ENCODE results near the gene SRSF4.

Gene SRSF4

DNA sequence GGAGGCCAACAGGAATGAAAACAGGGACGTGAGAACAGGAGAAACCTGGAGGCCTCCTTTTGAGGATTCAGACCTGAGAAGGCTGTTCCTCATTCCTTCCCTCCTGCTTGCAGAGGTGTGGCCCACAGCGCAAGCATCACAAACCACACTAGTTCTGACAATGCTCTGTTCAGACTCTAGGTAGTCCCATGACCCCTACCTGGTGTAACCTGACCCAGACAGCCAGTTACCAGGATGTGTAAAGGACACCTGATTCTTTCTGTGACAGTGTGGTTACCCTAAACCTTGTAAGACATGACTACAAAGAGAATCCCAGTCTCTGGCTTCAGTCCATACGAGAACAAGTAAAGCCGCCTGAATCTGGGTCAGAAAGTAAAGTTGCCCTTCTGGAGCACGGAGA, 45.8 kb upstream of the SRSF4 start:
- DNase-seq = no peak
- H2AFZ ChIP-seq (ENCODE audit: low read length) = no peak overlapping the region

GRCh38 chr1:29225361-29225760, 43.7 kb upstream of the SRSF4 start:
- H3K4me2 ChIP-seq (ENCODE audit: low read depth, low read length) = no peak overlapping the region
- no peak overlapping the region for H3K27ac ChIP-seq (ENCODE audit: low read length)
- H3K9me2 ChIP-seq (replicated peaks; ENCODE audit: insufficient read depth, low read length) = no peaks in the 10 kb centered on the region
- H2AFZ ChIP-seq (ENCODE audit: low read length) = no peak overlapping the region
- no peak for TF ChIP-seq EZH2phosphoT487 (IDR thresholded peaks at IDR 0.05; ENCODE audit: low read length)
- TF ChIP-seq, protein P1, sequence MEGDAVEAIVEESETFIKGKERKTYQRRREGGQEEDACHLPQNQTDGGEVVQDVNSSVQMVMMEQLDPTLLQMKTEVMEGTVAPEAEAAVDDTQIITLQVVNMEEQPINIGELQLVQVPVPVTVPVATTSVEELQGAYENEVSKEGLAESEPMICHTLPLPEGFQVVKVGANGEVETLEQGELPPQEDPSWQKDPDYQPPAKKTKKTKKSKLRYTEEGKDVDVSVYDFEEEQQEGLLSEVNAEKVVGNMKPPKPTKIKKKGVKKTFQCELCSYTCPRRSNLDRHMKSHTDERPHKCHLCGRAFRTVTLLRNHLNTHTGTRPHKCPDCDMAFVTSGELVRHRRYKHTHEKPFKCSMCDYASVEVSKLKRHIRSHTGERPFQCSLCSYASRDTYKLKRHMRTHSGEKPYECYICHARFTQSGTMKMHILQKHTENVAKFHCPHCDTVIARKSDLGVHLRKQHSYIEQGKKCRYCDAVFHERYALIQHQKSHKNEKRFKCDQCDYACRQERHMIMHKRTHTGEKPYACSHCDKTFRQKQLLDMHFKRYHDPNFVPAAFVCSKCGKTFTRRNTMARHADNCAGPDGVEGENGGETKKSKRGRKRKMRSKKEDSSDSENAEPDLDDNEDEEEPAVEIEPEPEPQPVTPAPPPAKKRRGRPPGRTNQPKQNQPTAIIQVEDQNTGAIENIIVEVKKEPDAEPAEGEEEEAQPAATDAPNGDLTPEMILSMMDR (IDR thresholded peaks at IDR 0.05; ENCODE audit: low read length) = no peak
- no peak for TF ChIP-seq EZH2 (optimal IDR thresholded peaks at IDR 0.05; ENCODE audit: low read depth, low read length)
- peaks cover 27% of the 10 kb centered on the region for H3K79me2 ChIP-seq (ENCODE audit: low read length)
- no peaks in the 10 kb centered on the region for H4K20me1 ChIP-seq (ENCODE audit: insufficient read depth, low read length)
- no peaks in the 10 kb centered on the region for H3K27me3 ChIP-seq (replicated peaks; ENCODE audit: insufficient read depth, low read length)
- no peak overlapping the region for H3K4me3 ChIP-seq (ENCODE audit: low read length)
- no peak for DNase-seq
- H3F3A ChIP-seq (ENCODE audit: insufficient read depth, low read length) = no peaks in the 10 kb centered on the region; the same call in 1 of the 2 replicates
- no peak overlapping the region for H3K9ac ChIP-seq (ENCODE audit: low read length)
- H3K9me3 ChIP-seq (replicated peaks; ENCODE audit: insufficient read depth, low read length) = no peaks in the 10 kb centered on the region
- H3K36me3 ChIP-seq (replicated peaks; ENCODE audit: insufficient read depth, low read length) = no peaks in the 10 kb centered on the region
- peaks cover 6% of the 10 kb centered on the region for H3K4me1 ChIP-seq (ENCODE audit: low read length)

More for the DNA sequence above, 45.8 kb upstream of the SRSF4 start:
- no peak for TF ChIP-seq EZH2 (optimal IDR thresholded peaks at IDR 0.05; ENCODE audit: low read depth, low read length)
- no peak for TF ChIP-seq EZH2phosphoT487 (IDR thresholded peaks at IDR 0.05; ENCODE audit: low read length)
- TF ChIP-seq, protein P1 (IDR thresholded peaks at IDR 0.05; ENCODE audit: low read length) = no peak
- H3K27ac ChIP-seq (ENCODE audit: low read length) = no peak overlapping the region
- no peaks in the 10 kb centered on the region for H4K20me1 ChIP-seq (ENCODE audit: insufficient read depth, low read length)
- peaks cover 30% of the 10 kb centered on the region for H3K79me2 ChIP-seq (ENCODE audit: low read length)
- 0 out of 2 replicates have a peak, but pooled peaks cover 2% of the 10 kb centered on the region for H3F3A ChIP-seq (ENCODE audit: insufficient read depth, low read length)
- no peak overlapping the region for H3K4me3 ChIP-seq (ENCODE audit: low read length)
- H3K27me3 ChIP-seq (replicated peaks; ENCODE audit: insufficient read depth, low read length) = peaks cover 12% of the 10 kb centered on the region
- H3K9me2 ChIP-seq (replicated peaks; ENCODE audit: insufficient read depth, low read length) = no peaks in the 10 kb centered on the region
- H3K36me3 ChIP-seq (replicated peaks; ENCODE audit: insufficient read depth, low read length) = no peaks in the 10 kb centered on the region
- no peak overlapping the region for H3K9ac ChIP-seq (ENCODE audit: low read length)
- H3K4me1 ChIP-seq (ENCODE audit: low read length) = peaks cover 11% of the 10 kb centered on the region
- H3K9me3 ChIP-seq (replicated peaks; ENCODE audit: insufficient read depth, low read length) = no peaks in the 10 kb centered on the region
- no peak overlapping the region for H3K4me2 ChIP-seq (ENCODE audit: low read depth, low read length)

DNA sequence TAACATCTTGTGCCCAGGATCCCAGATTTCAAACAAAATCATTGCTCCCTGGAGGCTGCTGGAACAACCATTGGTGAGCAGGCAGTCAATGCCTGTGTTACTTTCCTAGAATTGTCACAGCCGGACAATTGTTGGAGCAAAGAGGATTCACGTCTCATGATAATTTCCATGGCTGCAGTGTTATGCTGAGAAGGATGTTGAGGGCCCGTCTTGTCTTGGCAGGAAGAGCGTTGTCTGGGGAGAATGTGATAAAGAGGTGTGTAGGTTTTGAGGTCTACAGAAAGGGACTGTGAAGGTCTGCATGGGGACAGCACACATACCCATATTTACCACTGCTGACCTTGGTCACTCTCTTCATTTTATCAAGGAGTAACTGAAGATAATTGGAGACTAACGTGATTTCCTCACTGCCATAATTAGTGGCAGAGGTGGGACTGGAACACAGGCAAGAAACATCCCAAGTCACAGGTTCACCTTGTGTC, 42.7 kb upstream of the SRSF4 start:
- no peaks in the 10 kb centered on the region; the same call in 1 of the 2 replicates for H3F3A ChIP-seq (ENCODE audit: insufficient read depth, low read length)
- H3K27ac ChIP-seq (ENCODE audit: low read length) = no peak overlapping the region
- no peaks in the 10 kb centered on the region for H3K36me3 ChIP-seq (replicated peaks; ENCODE audit: insufficient read depth, low read length)
- H3K9ac ChIP-seq (ENCODE audit: low read length) = no peak overlapping the region
- no peaks in the 10 kb centered on the region for H3K27me3 ChIP-seq (replicated peaks; ENCODE audit: insufficient read depth, low read length)
- peaks cover 18% of the 10 kb centered on the region for H3K79me2 ChIP-seq (ENCODE audit: low read length)
- no peak overlapping the region for H3K4me2 ChIP-seq (ENCODE audit: low read depth, low read length)
- no peaks in the 10 kb centered on the region for H3K9me3 ChIP-seq (replicated peaks; ENCODE audit: insufficient read depth, low read length)
- no peak overlapping the region for H3K4me3 ChIP-seq (ENCODE audit: low read length)
- H3K4me1 ChIP-seq (ENCODE audit: low read length) = no peaks in the 10 kb centered on the region
- no peaks in the 10 kb centered on the region for H3K9me2 ChIP-seq (replicated peaks; ENCODE audit: insufficient read depth, low read length)
- H4K20me1 ChIP-seq (ENCODE audit: insufficient read depth, low read length) = no peaks in the 10 kb centered on the region
- TF ChIP-seq EZH2phosphoT487 (IDR thresholded peaks at IDR 0.05; ENCODE audit: low read length) = no peak
- TF ChIP-seq, protein P1 (IDR thresholded peaks at IDR 0.05; ENCODE audit: low read length) = no peak
- no peak for TF ChIP-seq EZH2 (optimal IDR thresholded peaks at IDR 0.05; ENCODE audit: low read depth, low read length)
- no peak overlapping the region for H2AFZ ChIP-seq (ENCODE audit: low read length)
- no peak for DNase-seq

Data from MM.1S (cell line).